GM21367 (cell line): ENCODE measurements around the gene LRR1.
"Not testable (repeated sequence)": the region's sequence is repeated elsewhere in the genome, so short reads cannot be mapped to it uniquely, and the experiment has no call there.

ENCODE experiments used
- ATAC-seq: cut with Tn5 transposase; IDR thresholded peaks from one replicate; pipeline ENCODE4 v1.9.1; 2021; ENCODE audit not compliant: unreplicated experiment

The LRR1 gene

DNA sequence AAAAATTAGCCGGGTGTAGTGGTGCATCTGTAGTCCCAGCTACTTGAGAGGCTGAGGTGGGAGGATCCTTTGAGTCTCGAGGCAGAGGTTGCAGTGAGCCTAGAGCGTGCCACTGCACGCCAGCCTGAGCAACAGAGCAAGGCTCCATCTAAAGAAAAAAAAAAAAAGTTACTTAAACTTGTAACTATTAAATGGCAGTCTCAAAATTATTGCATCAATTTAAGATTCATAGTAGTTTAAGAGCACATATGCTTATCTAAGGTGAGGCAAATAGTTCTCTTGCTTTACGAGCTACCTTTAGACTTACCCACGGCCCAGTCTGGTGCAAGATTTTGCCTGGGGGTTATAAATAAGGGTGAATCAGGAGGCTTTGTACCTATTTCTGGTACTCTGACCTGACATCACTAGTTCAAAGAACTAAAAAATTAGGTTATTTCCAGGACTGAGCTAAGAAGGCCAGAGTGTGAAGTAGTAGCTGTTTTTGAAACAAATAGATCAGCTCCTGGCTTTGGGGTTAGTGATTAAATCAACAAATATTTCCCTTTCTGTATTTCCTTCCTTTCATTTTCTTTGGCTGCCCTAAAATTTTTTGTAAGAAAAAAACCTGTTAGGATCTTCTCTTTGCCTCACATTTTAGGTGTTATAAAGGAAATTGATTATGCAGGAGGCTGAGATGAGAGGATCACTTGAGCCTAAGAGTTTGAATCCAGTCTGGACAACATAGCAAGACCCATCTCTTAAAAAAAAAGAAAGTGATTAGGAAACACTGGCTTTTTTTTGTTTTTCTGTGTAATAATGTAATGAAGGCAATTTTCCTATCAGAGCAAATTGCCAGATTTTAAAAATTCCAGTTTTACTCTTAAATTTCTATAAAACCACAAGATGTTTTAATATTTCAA lies 25.4 kb downstream of the LRR1 start:
- no peak for ATAC-seq

GRCh38 chr14:49633640-49634546 lies 35.2 kb downstream of the LRR1 start:
- peak; percentile 70 for ATAC-seq

DNA sequence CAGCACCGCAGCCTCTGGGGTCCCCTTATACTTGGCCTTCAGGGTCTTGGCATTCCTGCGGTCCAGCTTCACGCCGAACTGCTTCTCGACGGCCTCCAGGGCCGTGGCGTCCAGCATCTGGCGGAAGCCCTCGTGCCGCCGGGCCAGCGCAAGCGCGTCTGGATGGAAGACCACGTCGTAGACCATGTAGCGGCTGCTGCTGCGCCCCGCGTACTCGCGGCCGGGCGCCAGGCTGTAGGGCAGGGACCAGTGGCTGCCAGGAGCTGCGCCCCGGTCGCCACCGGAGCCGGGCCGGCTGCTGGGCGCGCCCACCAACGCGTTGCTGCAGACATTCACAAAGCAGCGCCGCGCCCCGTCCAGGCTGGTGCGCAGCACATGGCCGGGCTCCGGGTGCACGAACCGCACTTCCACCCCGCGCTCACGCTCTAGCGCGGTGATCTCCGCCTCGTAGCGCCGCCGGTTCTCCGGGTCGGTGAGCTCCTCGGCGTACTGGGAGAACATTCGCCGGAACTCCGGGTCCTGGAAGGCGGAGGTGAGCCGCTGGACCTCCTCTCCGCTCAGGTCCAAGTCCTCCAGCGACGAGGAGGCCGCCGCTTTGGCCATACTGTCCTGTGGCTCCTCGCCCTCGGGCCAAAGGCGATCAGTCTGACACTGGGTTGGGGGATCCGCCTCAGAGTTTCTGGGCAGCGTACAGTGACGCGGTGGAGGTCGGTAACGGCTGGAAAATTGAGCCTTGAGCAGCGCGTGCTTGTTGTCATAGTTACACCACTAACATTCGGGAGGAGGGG lies 36.0 kb downstream of the LRR1 start, which contains the start of gene DNAAF2:
Gene DNAAF2, minus strand, starts transcription at position 698 of the 788 bp plus-strand sequence. Its CDS starts 95 bp downstream, at position 603.
- ATAC-seq, result peak; percentile 21

DNA sequence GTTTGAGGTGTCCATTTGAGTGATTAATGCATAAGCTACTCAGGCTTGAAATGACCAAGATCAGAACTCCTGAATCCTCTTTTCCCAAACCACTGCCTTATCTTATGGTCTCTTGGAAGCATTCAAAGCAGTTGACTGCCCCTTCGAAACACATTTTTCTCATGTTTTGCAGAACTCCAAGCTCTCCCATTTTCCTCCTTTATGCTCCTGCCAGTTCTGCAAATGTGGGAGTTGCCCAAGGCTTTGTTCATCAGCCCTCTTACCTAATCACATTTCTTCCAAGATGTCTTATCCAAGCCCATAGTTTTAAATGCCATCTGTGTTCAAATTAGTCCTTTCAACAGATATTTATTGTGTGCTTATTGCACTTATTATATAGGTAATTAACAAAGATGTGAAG lies 38.1 kb downstream of the LRR1 start:
- ATAC-seq, result no peak

- ATAC-seq, result no peak
These were observed 38.9 kb downstream of the LRR1 start for GRCh38 chr14:49637534-49638078.

DNA sequence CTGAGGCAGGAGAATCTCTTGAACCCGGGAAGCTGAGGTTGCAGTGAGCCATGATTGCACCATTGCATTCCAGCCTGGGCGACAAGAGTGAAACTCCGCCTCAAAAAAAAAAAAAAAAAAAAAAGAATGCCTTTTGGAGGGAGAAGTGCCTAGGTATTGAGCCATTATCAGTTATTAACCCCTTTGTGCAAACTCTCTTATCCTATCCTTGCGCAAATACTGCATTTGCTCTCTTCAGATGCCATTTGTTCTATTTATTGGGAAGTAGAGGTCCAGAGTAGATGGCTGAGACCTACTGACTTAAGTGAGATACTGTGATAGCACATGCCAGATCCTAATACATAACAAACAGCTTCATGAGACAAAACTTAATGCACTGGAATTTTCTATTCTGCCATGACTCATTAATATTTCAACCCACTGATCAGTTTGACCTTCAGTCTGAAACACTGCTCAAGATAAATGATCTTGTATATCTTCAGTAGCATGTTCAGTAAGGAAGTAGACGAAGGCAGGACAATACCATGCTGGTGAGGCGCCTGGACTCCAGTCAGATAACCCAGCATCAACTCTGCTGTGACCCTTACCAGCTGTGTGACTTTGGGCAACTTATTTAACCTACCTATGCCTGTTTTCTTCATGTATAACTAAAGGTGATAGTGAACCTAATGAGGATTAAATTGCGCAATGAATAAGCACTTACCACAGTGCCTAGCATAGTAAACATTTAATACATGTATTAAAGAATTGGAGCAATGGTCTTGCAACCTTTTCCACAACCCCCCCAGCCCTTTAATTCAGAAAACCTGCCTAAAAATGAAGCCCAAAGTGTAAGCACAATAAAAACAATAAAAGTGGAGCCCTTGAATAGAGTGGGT lies 42.0 kb downstream of the LRR1 start:
- no peak for ATAC-seq

GRCh38 chr14:49641697-49642129 lies 43.0 kb downstream of the LRR1 start:
- ATAC-seq, result no peak

DNA sequence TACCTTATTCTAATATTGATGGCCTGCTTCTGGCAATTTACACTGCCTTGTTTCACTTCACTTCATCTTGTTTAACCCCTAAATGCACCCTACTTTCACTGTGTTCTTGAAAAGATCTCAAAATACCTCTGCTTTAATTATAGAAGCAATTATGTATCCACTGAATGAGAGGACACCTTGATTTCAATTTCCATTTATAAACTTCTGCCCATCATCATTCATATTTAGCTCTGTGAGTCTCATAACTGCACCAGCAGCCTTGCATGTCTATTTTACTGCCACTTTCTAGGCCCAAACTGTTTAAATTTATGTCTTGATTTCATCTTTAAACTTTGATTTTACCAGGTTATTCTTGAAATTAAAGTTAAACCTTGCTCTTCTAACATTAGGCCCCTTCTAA lies 43.4 kb downstream of the LRR1 start:
- no peak for ATAC-seq

- ATAC-seq, result no peak
These were observed 54.8 kb downstream of the LRR1 start for GRCh38 chr14:49653508-49653907.

DNA sequence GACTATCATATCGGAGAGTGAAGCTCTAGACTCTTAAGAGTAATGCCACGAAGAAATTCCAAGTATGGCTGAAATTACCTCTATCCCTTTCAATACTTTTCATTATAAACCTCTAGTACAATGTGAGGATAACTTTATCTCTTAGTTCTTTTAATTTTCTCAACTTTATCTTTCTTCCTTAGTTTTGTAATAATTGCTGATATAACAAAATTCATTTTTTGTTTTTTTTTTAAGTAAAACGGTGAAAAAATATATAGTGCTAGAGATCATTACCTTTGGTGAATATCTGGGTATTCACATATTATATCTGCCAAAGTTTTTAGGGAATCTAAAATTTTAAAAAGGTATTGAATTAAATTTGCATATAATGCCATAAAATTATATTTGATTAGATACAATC lies 55.8 kb downstream of the LRR1 start:
- no peak for ATAC-seq

DNA sequence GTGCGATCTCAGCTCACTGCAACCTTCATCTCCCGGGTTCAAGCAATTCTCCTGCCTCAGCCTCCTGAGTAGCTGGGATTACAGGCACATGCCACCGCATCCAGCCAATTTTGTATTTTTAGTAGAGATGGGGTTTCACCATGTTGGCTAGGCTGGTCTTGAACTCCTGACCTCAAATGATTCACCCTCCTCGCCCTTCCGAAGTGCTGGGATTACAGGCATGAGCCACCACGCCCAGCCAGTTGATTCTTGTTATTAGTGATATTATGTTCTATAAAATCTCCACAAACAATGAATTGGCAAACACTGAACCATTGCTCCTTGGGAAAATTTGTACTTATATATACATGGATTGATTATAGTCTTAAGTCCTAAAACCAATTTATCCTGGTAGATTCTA lies 58.8 kb downstream of the LRR1 start:
- ATAC-seq, result not testable (repeated sequence)

DNA sequence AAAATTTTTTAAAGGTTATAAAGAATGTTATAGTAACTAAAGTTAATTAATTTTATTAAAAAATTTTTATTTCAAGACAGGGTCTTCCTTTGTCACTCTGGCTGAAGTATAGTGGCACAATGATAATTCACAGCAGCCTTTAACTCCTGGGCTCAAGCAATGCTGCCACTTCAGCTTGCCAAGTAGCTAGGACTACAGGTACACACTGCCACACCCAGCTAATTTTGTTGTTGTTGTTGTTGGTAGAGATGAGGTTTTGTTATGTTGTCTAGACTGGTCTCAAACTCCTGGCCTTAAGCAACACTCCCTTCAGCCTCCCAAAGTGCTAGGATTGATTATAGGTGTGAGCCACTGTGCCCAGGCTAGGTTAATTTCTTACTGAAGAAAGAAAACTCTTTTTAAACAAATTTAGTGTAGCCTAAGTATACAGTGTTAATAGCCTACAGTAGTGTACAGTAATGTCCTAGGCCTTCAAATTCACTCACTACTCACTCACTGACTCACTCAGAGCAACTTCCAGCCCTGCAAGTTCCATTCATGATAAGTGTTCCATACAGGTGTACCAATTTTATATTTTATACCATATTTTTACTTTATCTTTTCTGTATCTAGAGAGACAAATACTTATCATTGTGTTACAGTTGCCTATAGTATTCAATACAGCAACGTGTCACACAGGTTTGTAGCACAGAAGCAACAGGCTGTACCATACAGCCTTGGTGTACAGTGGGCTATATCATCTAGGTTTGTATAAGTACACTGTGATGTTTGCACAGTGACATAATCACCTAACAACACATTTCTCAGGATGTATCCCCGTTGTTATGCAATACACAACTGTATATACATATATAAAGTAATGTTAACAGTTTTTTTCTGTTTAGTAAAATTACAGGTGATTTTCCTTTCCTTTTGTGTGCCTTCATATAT lies 61.1 kb downstream of the LRR1 start:
- ATAC-seq, result no peak
